Caki2 (cell line): ENCODE results near the gene EPGN. TPM values are rescaled to one million over a fixed set of nuclear protein-coding genes. Genes with fewer than 3 reads are reported as not detected.

Experiments
- total RNA-seq: library from RNA; depleted of rRNA; stranded (reverse); fragments of >200 nt; shearing (Covaris generic); gene quantifications from 2 replicates; pipeline ENCODE4 v1.2.3, GENCODE V29; 2014; ENCODE audit warnings: low replicate concordance; rRNA removed

The EPGN gene
- total RNA-seq, 1 experiment from 2014 or later = not detected

Other genes with a start within 250 kb of the EPGN start
- gene CXCL2, start 209.3 kb upstream of the EPGN start, total RNA-seq = 0.44 and 0.67 TPM in 2 replicates
- gene MTHFD2L, start 150.4 kb upstream of the EPGN start, total RNA-seq = 9.9 and 11.6 TPM in 2 replicates
- gene EREG, start 56.7 kb downstream of the EPGN start, total RNA-seq = 25.8 and 33.8 TPM in 2 replicates
- 20.6 and 30.6 TPM in 2 replicates for gene AREG, start 136.7 kb downstream of the EPGN start, total RNA-seq